MM.1S (cell line): Measurements from ENCODE around the gene TSPAN1.

Experiments
- EZH2 ChIP-seq: fragments of 300-600 bp; sonication (generic); optimal IDR thresholded peaks from 2 replicates; pipeline ENCODE3; 2017; ENCODE audit warnings: low read depth, mild to moderate bottlenecking, antibody characterized with exemption, low read length, mixed read lengths
- EZH2phosphoT487 ChIP-seq: fragments of 300-600 bp; sonication (generic); IDR thresholded peaks from 2 replicates; pipeline ENCODE4 v1.6.1; 2018; ENCODE audit warnings: antibody characterized with exemption, low read length
- TF ChIP-seq, protein P1 (sequence below): fragments of 300-600 bp; sonication (generic); IDR thresholded peaks from 2 replicates; pipeline ENCODE4 v1.5.1; 2016; ENCODE audit warnings: antibody characterized with exemption, low read length, mixed read lengths

DNA sequence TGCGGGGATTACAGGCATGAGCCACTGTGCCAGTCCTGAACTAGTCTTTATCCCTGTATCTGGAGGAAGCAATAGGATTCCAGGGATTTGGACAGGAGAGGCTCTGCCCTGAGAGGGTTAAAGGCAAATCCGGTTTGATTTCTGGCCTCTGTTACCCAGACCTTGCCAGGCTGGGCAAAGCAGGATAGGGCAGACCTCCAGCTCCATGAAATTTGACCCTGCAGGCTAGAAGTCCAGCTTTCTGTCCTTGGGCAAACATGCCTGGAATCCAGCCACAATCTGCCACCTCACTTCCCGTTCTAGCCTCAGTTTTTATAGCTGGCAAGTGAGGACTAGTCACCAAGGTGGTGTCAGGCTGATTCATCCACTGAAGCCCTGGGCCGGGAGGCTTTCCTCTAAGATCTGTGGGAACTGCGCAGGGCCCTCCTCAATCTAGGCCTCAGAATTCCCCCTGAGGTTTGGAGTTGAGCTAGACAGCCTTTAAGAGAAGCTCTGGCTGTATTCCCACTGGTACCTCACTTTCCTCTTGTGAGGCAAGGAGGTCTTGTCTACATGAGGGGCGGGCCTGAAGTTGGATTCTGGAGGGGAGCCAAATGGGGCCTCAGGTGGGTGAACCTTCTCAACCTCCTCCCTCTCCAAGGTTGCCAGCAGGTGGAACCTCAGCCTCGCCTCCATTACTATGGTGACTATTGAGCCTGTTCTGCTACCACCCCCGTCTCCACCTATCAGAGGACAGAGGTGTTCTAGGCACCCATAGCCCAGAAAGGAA lies 8.4 kb downstream of the TSPAN1 start:
- TF ChIP-seq EZH2 (no peak), EZH2phosphoT487 (no peak)
- TF ChIP-seq, protein P1, sequence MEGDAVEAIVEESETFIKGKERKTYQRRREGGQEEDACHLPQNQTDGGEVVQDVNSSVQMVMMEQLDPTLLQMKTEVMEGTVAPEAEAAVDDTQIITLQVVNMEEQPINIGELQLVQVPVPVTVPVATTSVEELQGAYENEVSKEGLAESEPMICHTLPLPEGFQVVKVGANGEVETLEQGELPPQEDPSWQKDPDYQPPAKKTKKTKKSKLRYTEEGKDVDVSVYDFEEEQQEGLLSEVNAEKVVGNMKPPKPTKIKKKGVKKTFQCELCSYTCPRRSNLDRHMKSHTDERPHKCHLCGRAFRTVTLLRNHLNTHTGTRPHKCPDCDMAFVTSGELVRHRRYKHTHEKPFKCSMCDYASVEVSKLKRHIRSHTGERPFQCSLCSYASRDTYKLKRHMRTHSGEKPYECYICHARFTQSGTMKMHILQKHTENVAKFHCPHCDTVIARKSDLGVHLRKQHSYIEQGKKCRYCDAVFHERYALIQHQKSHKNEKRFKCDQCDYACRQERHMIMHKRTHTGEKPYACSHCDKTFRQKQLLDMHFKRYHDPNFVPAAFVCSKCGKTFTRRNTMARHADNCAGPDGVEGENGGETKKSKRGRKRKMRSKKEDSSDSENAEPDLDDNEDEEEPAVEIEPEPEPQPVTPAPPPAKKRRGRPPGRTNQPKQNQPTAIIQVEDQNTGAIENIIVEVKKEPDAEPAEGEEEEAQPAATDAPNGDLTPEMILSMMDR, result no peak
